ENCODE measurements around the gene TEKT5.

- TF ChIP-seq, protein P1, sequence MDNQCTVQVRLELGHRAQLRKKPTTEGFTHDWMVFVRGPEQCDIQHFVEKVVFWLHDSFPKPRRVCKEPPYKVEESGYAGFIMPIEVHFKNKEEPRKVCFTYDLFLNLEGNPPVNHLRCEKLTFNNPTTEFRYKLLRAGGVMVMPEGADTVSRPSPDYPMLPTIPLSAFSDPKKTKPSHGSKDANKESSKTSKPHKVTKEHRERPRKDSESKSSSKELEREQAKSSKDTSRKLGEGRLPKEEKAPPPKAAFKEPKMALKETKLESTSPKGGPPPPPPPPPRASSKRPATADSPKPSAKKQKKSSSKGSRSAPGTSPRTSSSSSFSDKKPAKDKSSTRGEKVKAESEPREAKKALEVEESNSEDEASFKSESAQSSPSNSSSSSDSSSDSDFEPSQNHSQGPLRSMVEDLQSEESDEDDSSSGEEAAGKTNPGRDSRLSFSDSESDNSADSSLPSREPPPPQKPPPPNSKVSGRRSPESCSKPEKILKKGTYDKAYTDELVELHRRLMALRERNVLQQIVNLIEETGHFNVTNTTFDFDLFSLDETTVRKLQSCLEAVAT (IDR thresholded peaks at IDR 0.05) = no peak
- no peak for TF ChIP-seq POLR2AphosphoS5 (IDR thresholded peaks at IDR 0.05; ENCODE audit: control insufficient read depth, insufficient read depth, low read depth, low read length)
- no peak for TF ChIP-seq ARID3A (IDR thresholded peaks at IDR 0.05; ENCODE audit: borderline replicate concordance, low read depth, low read length)
- no peak for TF ChIP-seq RNF219 (CRISPR knock-in tag; IDR thresholded peaks at IDR 0.05)
- no peak for TF ChIP-seq POLR2A (conservative IDR thresholded peaks at IDR 0.05)
- no peak for TF ChIP-seq SIN3A (IDR thresholded peaks at IDR 0.05; ENCODE audit: borderline replicate concordance in 2 of 2, control insufficient read depth in 1 of 2, low read depth in 2 of 2, low read length in 2 of 2)
Observed at GRCh38 chr16:10671729-10672128, 23.0 kb downstream of the TEKT5 start.
